IMR-90 (cell line): ENCODE results near the gene MYO1H. TPM values are rescaled to one million over a fixed set of nuclear protein-coding genes. Genes with fewer than 3 reads are reported as not detected.

Source experiments
- ATAC-seq: fragments of 200-7000 bp; cut with Tn5 transposase; 2 replicates; pipeline ENCODE4 v1.9.1; 2020; ENCODE audit warnings: low read depth, mild to moderate bottlenecking, moderate library complexity
- BruUV-seq: library from RNA; stranded (reverse); fragments of 400-500 nt; replicated peaks from 2 replicates; lab custom pipeline; 2021; lab: Mats Ljungman, UMichigan
- CTCF ChIA-PET: fragments of 300-600 bp; formaldehyde crosslinking; extraction: SDS; loops from one replicate; lab custom pipeline; 2021; ENCODE audit warnings: antibody characterized with exemption; lab: Yijun Ruan, JAX
- POLR2A ChIA-PET: fragments of 300-600 bp; sonication (Branson Sonifier 250); formaldehyde crosslinking; loops from one replicate; lab custom pipeline; 2022; ENCODE audit warnings: antibody characterized with exemption; ENCODE audit not compliant: unreplicated experiment; lab: Charles Lee
- DNase-seq: peaks from one replicate; pipeline ENCODE4 v3.0.0; 2013
- H2AFZ ChIP-seq: replicated peaks from 2 replicates; pipeline ENCODE3; 2013; ENCODE audit warnings: low read length, mild to moderate bottlenecking; ENCODE audit not compliant: poor library complexity
- H2AK5ac ChIP-seq: 2 replicates; pipeline ENCODE4 v1.6.1; 2013; ENCODE audit warnings: low read depth, low read length, inconsistent platforms
- H2AK9ac ChIP-seq: replicated peaks from 2 replicates; pipeline ENCODE3; 2013; ENCODE audit warnings: mild to moderate bottlenecking, low read depth, low read length, moderate library complexity; ENCODE audit not compliant: poor library complexity
- H2BK120ac ChIP-seq: 2 replicates; pipeline ENCODE4 v1.6.1; 2013; ENCODE audit warnings: low read depth, low read length, inconsistent platforms
- H2BK15ac ChIP-seq: 3 replicates; pipeline ENCODE4 v1.6.1; 2013; ENCODE audit warnings: low read depth, low read length, inconsistent platforms
- H2BK20ac ChIP-seq: 2 replicates; pipeline ENCODE4 v1.6.1; 2013; ENCODE audit warnings: low read depth, mild to moderate bottlenecking, inconsistent platforms, low read length, moderate library complexity
- H2BK5ac ChIP-seq: 2 replicates; pipeline ENCODE4 v1.6.1; 2013; ENCODE audit warnings: mild to moderate bottlenecking, low read depth, low read length, inconsistent platforms; ENCODE audit not compliant: poor library complexity, severe bottlenecking
- H3K14ac ChIP-seq: replicated peaks from 2 replicates; pipeline ENCODE4 v1.6.1; 2013; ENCODE audit warnings: low read depth, low read length, inconsistent platforms
- H3K18ac ChIP-seq: 2 replicates; pipeline ENCODE4 v1.6.1; 2013; ENCODE audit warnings: low read depth, low read length, control low read depth
- H3K23ac ChIP-seq: 2 replicates; pipeline ENCODE4 v1.6.1; 2013; ENCODE audit warnings: low read depth, low read length, inconsistent platforms
- H3K27ac ChIP-seq: 2 replicates; pipeline ENCODE4 v1.5.1; 2013; ENCODE audit warnings: mild to moderate bottlenecking, control low read depth, low read length; ENCODE audit not compliant: insufficient read depth
- H3K27me3 ChIP-seq: 2 replicates; pipeline ENCODE4 v1.6.1; 2013; ENCODE audit warnings: low read length; ENCODE audit not compliant: control insufficient read depth, insufficient read depth
- H3K36me3 ChIP-seq: 2 replicates; pipeline ENCODE4 v1.6.1; 2013; ENCODE audit warnings: low read length, mixed read lengths; ENCODE audit not compliant: control insufficient read depth, insufficient read depth
- H3K4ac ChIP-seq: 2 replicates; pipeline ENCODE4 v1.6.1; 2013; ENCODE audit warnings: low read depth, low read length, inconsistent platforms
- H3K4me1 ChIP-seq: 2 replicates; pipeline ENCODE4 v1.6.1; 2013; ENCODE audit warnings: low read length, mixed read lengths; ENCODE audit not compliant: control insufficient read depth, insufficient read depth
- H3K4me2 ChIP-seq: 2 replicates; pipeline ENCODE4 v1.6.1; 2013; ENCODE audit warnings: low read depth, mild to moderate bottlenecking, control low read depth, low read length, moderate library complexity
- H3K4me3 ChIP-seq: 2 replicates; pipeline ENCODE4 v1.5.1; 2013; ENCODE audit warnings: low read depth, mild to moderate bottlenecking, control low read depth, low read length, moderate library complexity; ENCODE audit not compliant: insufficient read depth
- H3K56ac ChIP-seq: 2 replicates; pipeline ENCODE4 v1.6.1; 2013; ENCODE audit warnings: low read length, inconsistent platforms; ENCODE audit not compliant: insufficient read depth; ENCODE audit errors: extremely low read depth
- H3K79me1 ChIP-seq, 2 experiments: 2 replicates each; pipeline ENCODE4 v1.6.1; 2013; ENCODE audit warnings: low read length in 2 of 2, inconsistent platforms in 1 of 2, low read depth in 1 of 2
- H3K9ac ChIP-seq: 2 replicates; pipeline ENCODE4 v1.6.1; 2013; ENCODE audit warnings: low read depth, low read length, control low read depth
- H3K9me1 ChIP-seq: 2 replicates; pipeline ENCODE4 v1.6.1; 2013; ENCODE audit warnings: low read length, inconsistent platforms; ENCODE audit not compliant: insufficient read depth
- H3K9me3 ChIP-seq: 2 replicates; pipeline ENCODE4 v1.6.1; 2013; ENCODE audit warnings: low read length; ENCODE audit not compliant: control insufficient read depth, insufficient read depth
- H4K20me1 ChIP-seq: 2 replicates; pipeline ENCODE4 v1.6.1; 2013; ENCODE audit warnings: low read length, inconsistent platforms; ENCODE audit not compliant: insufficient read depth
- H4K5ac ChIP-seq: 2 replicates; pipeline ENCODE4 v1.6.1; 2013; ENCODE audit warnings: mild to moderate bottlenecking, low read depth, low read length, control low read depth
- H4K8ac ChIP-seq, 2 experiments: 2 replicates each; pipeline ENCODE4 v1.6.1; 2013; ENCODE audit warnings: low read depth in 2 of 2, low read length in 2 of 2, control low read depth in 1 of 2, inconsistent platforms in 1 of 2
- H4K91ac ChIP-seq: 2 replicates; pipeline ENCODE4 v1.6.1; 2013; ENCODE audit warnings: low read depth, low read length, inconsistent platforms; ENCODE audit not compliant: insufficient read depth
- BHLHE40 ChIP-seq: fragments of 150-350 bp; IDR thresholded peaks from 2 replicates; pipeline ENCODE4 v1.6.1; 2016; ENCODE audit warnings: mild to moderate bottlenecking, low read depth, low read length
- CEBPB ChIP-seq: IDR thresholded peaks from 2 replicates; pipeline ENCODE4 v1.6.1; 2012; ENCODE audit warnings: low read depth, low read length, improper control_type of control experiment
- CTCF ChIP-seq: conservative IDR thresholded peaks from 2 replicates; pipeline ENCODE4 v1.5.1; 2012; ENCODE audit warnings: mild to moderate bottlenecking, low read depth, low read length, improper control_type of control experiment
- MAFK ChIP-seq: IDR thresholded peaks from 2 replicates; pipeline ENCODE4 v1.6.1; 2012; ENCODE audit warnings: low read depth, low read length, improper control_type of control experiment
- MAZ ChIP-seq: IDR thresholded peaks from 2 replicates; pipeline ENCODE4 v1.6.1; 2012; ENCODE audit warnings: low read depth, mild to moderate bottlenecking, low read length, improper control_type of control experiment, moderate library complexity, borderline replicate concordance
- MXI1 ChIP-seq: IDR thresholded peaks from 2 replicates; pipeline ENCODE4 v1.6.1; 2012; ENCODE audit warnings: low read depth, mild to moderate bottlenecking, low read length, moderate library complexity, borderline replicate concordance
- NFE2L2 ChIP-seq: fragments of 150-350 bp; IDR thresholded peaks from 2 replicates; pipeline ENCODE4 v1.6.1; 2016; ENCODE audit warnings: low read depth, mild to moderate bottlenecking, low read length
- POLR2A ChIP-seq: IDR thresholded peaks from 2 replicates; pipeline ENCODE4 v1.6.1; 2012; ENCODE audit warnings: mild to moderate bottlenecking, low read depth, low read length
- RAD21 ChIP-seq: IDR thresholded peaks from 2 replicates; pipeline ENCODE4 v1.6.1; 2012; ENCODE audit warnings: low read length, improper control_type of control experiment
- RCOR1 ChIP-seq: IDR thresholded peaks from 2 replicates; pipeline ENCODE4 v1.6.1; 2012; ENCODE audit warnings: mild to moderate bottlenecking, low read length, improper control_type of control experiment; ENCODE audit not compliant: insufficient replicate concordance
- RFX5 ChIP-seq: IDR thresholded peaks from 2 replicates; pipeline ENCODE4 v1.8.0; 2012; ENCODE audit warnings: low read depth, mild to moderate bottlenecking, low read length, moderate library complexity
- SMC3 ChIP-seq: fragments of 150-350 bp; IDR thresholded peaks from 2 replicates; pipeline ENCODE4 v1.6.1; 2016; ENCODE audit warnings: low read depth, mild to moderate bottlenecking, antibody characterized with exemption, low read length, moderate library complexity
- USF2 ChIP-seq: fragments of 150-350 bp; IDR thresholded peaks from 2 replicates; pipeline ENCODE4 v1.6.1; 2017; ENCODE audit warnings: mild to moderate bottlenecking, antibody characterized with exemption, low read length, low read depth
- WGBS, 2 experiments: methylation state at CpG; one replicate each; pipeline versions ENCODE4 v1.1.5 to v1.1.7; 2013; ENCODE audit warnings: missing lambda C conversion rate in 2 of 2; ENCODE audit not compliant: insufficient read length in 1 of 2; ENCODE audit errors: extremely low coverage in 2 of 2; 5-methylcytosine and 5-hydroxymethylcytosine counted together
- dilution Hi-C: fragments of 300-500 bp; cut with HindIII; formaldehyde crosslinking; loops from one replicate; pipeline ENCODE4 v1.14.3; 2018; ENCODE audit warnings: low sequenced_read_pairs; ENCODE audit not compliant: unreplicated experiment
- in situ Hi-C: fragments of 300-500 bp; cut with MboI; formaldehyde crosslinking; loops from 3 replicates; pipeline ENCODE4 v1.14.3; 2019; ENCODE audit warnings: low sequenced_read_pairs, inconsistent platforms, mixed read lengths
- intact Hi-C: fragments of 100-400 bp; cut with micrococcal nuclease; formaldehyde crosslinking; loops from 2 replicates; pipeline ENCODE4 v1.10.0; 2022
- polyA plus RNA-seq, 3 experiments: library from polyadenylated mRNA; depleted of rRNA; stranded (reverse); fragments of >200 nt; gene quantifications; 2 replicates each; pipeline ENCODE4 v1.2.3, GENCODE V29; 2012; ENCODE audit warnings: low replicate concordance in 1 of 3
- total RNA-seq: library from RNA; depleted of rRNA; stranded (reverse); fragments of >200 nt; gene quantifications from 2 replicates; pipeline ENCODE4 v1.2.3, GENCODE V29; 2012

MYO1H gene
- total and polyA plus RNA-seq, 2 of the 4 experiments (the other 2 are of a cell fraction): not detected

GRCh38 chr12:109329003-109329402 is 18.7 kb upstream of the MYO1H start:
- H3K79me1 ChIP-seq: no peaks in the 10 kb centered on the region
- no peak for TF ChIP-seq SMC3
- no peak for TF ChIP-seq RFX5
- TF ChIP-seq MAFK: no peak
- no peak for TF ChIP-seq MXI1
- no peak for TF ChIP-seq POLR2A
- TF ChIP-seq CEBPB: no peak
- TF ChIP-seq USF2: no peak
- no peak for TF ChIP-seq RCOR1
- no peak for TF ChIP-seq MAZ
- no peak for TF ChIP-seq NFE2L2
- TF ChIP-seq CTCF: no peak
- no peak for TF ChIP-seq BHLHE40
- TF ChIP-seq RAD21: no peak
- H3K18ac ChIP-seq: no peak overlapping the region

More at GRCh38 chr12:109329003-109329402, 18.7 kb upstream of the MYO1H start:
- Histone ChIP-seq H4K91ac (no peak overlapping the region), H3K4ac (no peak overlapping the region), H3K23ac (no peak overlapping the region), H3K4me1 (no peaks in the 10 kb centered on the region), H3K9me1 (no peaks in the 10 kb centered on the region), H4K20me1 (no peaks in the 10 kb centered on the region), H2BK15ac (no peak overlapping the region), H3K4me3 (no peak overlapping the region), H2AFZ (no peak overlapping the region), H3K9me3 (no peaks in the 10 kb centered on the region), H3K9ac (no peak overlapping the region), H4K8ac (no peak overlapping the region), H2AK5ac (no peak overlapping the region), H3K56ac (no peak overlapping the region), H3K4me2 (no peak overlapping the region), H3K27me3 (peaks cover 19% of the 10 kb centered on the region), H3K27ac (no peak overlapping the region), H3K14ac (no peak overlapping the region), H3K36me3 (no peaks in the 10 kb centered on the region), H2BK20ac (no peak overlapping the region), H2BK120ac (no peak overlapping the region), H4K5ac (no peak overlapping the region), H2AK9ac (no peak overlapping the region), H2BK5ac (no peak overlapping the region)
- POLR2A ChIA-PET: no interaction called here
- ATAC-seq (no peak), DNase-seq (no peak)
- intact Hi-C loops: no loop called here
- dilution Hi-C loops: no loop called here
- in situ Hi-C loops: no loop called here
- no CpG with 5 or more reads among the region's 3 CpGs for WGBS, 2 experiments
- no TSS peak for BruUV-seq
- CTCF ChIA-PET: no interaction called here
